ACC112 (cell line): ENCODE measurements around the gene PXMP4.
A peak's percentile ranks its signal among the peaks of the same experiment; 100 is the strongest.

Source experiments
- H2AFZ ChIP-seq: fragments of 200-600 bp; sonication (generic); one replicate; pipeline ENCODE4 v1.6.0; 2017; ENCODE audit warnings: antibody characterized with exemption, low read length; ENCODE audit not compliant: unreplicated experiment
- H3K27ac ChIP-seq: fragments of 200-600 bp; sonication (generic); 2 replicates; pipeline ENCODE4 v1.5.1; 2014; ENCODE audit warnings: low read depth, mild to moderate bottlenecking, antibody characterized with exemption, low read length, moderate library complexity
- H3K27me3 ChIP-seq: fragments of 200-600 bp; sonication (generic); 2 replicates; pipeline ENCODE4 v1.6.1; 2014; ENCODE audit warnings: mild to moderate bottlenecking, antibody characterized with exemption, low read length, moderate library complexity, mixed read lengths; ENCODE audit not compliant: insufficient read depth
- H3K36me3 ChIP-seq: fragments of 200-600 bp; sonication (generic); 2 replicates; pipeline ENCODE4 v1.6.1; 2016; ENCODE audit warnings: mild to moderate bottlenecking, antibody characterized with exemption, low read length, moderate library complexity, mixed read lengths; ENCODE audit not compliant: insufficient read depth
- H3K4me1 ChIP-seq: fragments of 200-600 bp; sonication (generic); one replicate; pipeline ENCODE4 v1.6.1; 2016; ENCODE audit warnings: low read length, mixed read lengths; ENCODE audit not compliant: insufficient read depth, unreplicated experiment, control insufficient read depth
- H3K4me3 ChIP-seq: fragments of 200-600 bp; sonication (generic); 2 replicates; pipeline ENCODE4 v1.5.1; 2014; ENCODE audit warnings: mild to moderate bottlenecking, low read depth, low read length
- H3K79me2 ChIP-seq: fragments of 200-600 bp; sonication (generic); one replicate; pipeline ENCODE4 v1.6.0; 2016; ENCODE audit warnings: low read length; ENCODE audit not compliant: control insufficient read depth, unreplicated experiment, insufficient read depth

Gene PXMP4

DNA sequence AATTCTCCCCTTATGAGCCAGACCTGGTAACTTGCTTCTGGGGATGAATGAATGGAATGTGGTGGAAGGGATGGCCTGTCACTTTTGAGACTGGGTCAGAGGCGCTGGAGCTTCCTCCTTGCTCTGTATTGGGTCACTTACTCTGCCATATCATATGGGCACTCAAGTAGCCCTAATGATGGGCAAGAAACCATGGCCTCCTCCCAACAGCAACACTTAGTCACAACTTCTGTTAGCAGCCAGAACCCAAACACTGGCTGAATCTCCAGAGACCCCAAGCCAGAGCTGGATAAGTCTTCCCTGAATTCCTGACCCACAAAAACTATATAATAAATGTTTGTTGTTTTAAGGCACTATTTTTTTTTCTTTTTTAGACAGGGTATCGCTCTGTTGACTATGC is 39.4 kb downstream of the PXMP4 start:
- Histone ChIP-seq H3K4me1 (peaks cover 36% of the 10 kb centered on the region), H2AFZ (no peak overlapping the region), H3K27ac (no peak overlapping the region), H3K79me2 (peaks cover 30% of the 10 kb centered on the region), H3K4me3 (no peak overlapping the region), H3K36me3 (0 out of 2 replicates have a peak, but pooled peaks cover 8% of the 10 kb centered on the region), H3K27me3 (no peaks in the 10 kb centered on the region)

DNA sequence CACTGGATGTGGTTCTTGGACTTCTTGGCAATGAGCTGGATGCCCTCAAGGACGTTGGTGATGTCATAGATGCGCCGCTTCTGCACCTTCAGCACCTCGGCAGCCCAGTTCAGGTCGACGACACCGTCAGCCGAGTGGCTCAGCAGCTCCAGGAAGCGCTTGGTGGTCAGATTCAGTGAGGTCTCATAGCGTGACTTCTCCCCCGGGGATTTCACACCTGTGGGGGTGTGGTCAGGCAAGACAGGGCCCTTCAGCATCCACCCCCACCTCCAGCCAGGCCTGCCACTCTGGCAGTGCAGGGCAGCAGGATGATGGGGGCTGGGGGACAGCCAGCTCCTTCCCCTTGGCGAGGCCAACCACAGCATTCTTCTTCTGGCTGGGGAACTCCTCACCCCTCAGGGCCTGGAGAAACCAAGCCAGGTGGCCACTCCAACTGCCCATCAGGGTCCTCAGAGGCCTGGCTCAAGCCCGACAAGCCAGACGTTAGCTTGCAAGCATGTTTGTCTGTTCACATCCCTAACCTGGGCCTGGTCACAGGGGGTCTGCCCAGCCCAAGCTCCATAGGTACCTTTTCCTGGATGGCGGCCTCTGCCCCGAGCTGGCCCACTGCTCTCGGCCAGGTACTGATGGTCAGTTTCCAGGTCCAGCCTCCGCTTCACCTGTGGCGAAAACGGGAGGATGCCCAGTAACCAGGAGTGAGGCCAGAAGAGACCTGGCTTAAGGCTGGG is 40.2 kb downstream of the PXMP4 start:
- Histone ChIP-seq H3K27ac (no peak overlapping the region), H3K36me3 (0 out of 2 replicates have a peak, but pooled peaks cover 8% of the 10 kb centered on the region), H2AFZ (no peak overlapping the region), H3K4me1 (peaks cover 38% of the 10 kb centered on the region), H3K27me3 (no peaks in the 10 kb centered on the region), H3K79me2 (peaks cover 23% of the 10 kb centered on the region), H3K4me3 (no peak overlapping the region)

DNA sequence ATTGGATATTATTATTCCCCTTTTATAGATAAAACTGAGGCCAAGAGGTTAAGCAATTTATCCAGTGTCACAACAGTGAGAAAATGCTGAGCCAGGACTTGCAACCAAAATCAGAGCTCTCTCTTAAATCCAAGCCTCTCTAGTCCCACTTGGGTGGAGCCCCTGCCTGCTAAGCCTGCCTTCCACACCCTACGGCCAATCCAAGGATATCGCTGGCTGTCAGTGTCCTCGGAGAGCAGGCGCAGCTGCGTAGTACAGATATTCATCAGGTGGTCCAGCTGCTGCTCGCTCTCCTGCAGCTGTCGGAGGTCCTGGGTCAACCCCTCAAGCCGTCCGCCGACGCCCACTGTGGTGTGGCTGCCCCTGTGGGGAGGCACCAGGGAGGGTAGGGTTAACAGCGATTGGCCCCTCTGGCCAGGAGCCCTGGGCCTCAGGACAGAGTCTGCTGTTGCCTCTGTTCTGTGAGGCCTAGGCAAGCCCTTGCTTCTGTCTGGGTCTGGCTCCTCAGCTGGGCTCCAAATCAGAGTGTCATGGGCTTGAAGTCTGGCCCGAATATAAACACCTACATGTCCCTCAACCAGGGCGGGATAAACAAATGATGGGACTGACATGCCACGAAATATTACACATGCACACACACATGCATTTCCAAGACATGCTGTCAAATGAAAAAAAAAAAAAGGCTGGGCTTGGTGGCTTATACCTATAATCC is 42.0 kb downstream of the PXMP4 start:
- peaks cover 18% of the 10 kb centered on the region for H3K79me2 ChIP-seq
- peaks cover 33% of the 10 kb centered on the region for H3K4me1 ChIP-seq
- H2AFZ ChIP-seq, result no peak overlapping the region
- no peak overlapping the region for H3K4me3 ChIP-seq
- H3K36me3 ChIP-seq, result 0 out of 2 replicates have a peak, but pooled peaks cover 8% of the 10 kb centered on the region
- no peak overlapping the region for H3K27ac ChIP-seq
- no peaks in the 10 kb centered on the region for H3K27me3 ChIP-seq

GRCh38 chr20:33676652-33677645 is 43.2 kb downstream of the PXMP4 start:
- no peak overlapping the region for H3K27ac ChIP-seq
- peaks cover 18% of the 10 kb centered on the region for H3K79me2 ChIP-seq
- H2AFZ ChIP-seq, result no peak overlapping the region
- H3K27me3 ChIP-seq, result no peaks in the 10 kb centered on the region
- no peak overlapping the region for H3K4me3 ChIP-seq
- peaks cover 36% of the 10 kb centered on the region for H3K4me1 ChIP-seq
- H3K36me3 ChIP-seq, result 0 out of 2 replicates have a peak, but pooled peaks cover 8% of the 10 kb centered on the region

DNA sequence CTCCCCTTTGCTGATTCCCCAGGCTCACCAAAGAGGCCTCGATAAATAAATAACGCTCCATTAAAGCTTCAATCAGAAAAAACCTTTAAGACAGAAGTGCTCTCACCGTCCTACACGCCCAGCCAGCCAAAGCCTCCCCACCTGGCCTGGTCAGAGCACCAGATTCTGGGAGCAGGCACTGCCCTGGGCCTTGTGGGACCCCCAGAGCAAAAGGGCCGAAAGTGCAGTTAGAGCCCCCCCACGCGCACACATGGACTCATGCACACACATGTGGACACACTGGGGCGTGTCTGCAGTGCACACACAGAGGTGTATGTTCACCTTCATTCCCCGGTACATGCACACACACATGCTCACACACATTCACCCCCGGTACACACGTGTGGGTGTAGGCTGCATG is 44.0 kb downstream of the PXMP4 start:
- H3K4me3 ChIP-seq, result no peak overlapping the region
- no peak overlapping the region for H3K27ac ChIP-seq
- H3K4me1 ChIP-seq, result peaks cover 32% of the 10 kb centered on the region
- H2AFZ ChIP-seq, result no peak overlapping the region
- no peaks in the 10 kb centered on the region for H3K27me3 ChIP-seq
- 0 out of 2 replicates have a peak, but pooled peaks cover 8% of the 10 kb centered on the region for H3K36me3 ChIP-seq
- peaks cover 13% of the 10 kb centered on the region for H3K79me2 ChIP-seq

DNA sequence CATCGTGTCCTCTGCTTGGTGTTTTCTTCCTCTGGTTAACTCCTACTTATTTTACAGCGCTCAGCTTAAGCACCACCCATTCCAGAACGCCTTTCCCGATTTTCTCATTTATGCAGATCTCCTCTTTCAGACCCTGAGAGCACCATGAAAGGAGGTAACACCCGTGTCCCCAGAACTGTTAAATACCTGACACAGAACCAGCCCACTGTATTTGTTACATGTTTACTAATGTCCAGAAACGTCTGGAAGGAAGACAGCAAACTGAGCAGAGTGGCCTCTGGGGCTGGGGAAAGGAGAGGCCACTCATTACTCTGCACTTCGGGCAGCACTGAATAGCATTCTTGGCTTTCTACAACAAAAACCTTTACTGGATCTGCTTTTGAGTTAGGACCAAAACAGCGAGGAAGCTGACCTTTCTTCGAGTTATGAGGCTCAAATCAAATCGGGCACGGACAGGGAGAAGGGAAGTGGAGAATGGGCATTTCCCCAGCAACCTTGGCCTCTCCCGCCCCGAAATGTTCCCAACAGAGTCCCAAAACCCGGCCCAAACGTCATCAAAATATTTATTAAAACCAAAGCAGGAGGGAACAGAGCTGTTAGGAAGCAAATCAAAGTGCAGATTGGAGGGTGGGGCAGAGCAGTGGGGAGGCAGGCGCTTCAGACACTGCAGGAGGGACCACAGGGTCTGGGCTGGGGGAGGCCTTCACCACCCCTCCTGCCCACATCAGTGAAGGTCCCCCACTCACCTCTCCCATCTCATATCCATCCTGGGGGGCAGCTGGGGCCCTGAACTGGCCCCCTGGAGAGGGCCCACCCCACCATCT is 44.8 kb downstream of the PXMP4 start:
- Histone ChIP-seq H3K4me3 (peak overlapping the region; percentile 88), H3K4me1 (peaks cover 25% of the 10 kb centered on the region), H3K36me3 (0 out of 2 replicates have a peak, but pooled peaks cover 8% of the 10 kb centered on the region), H3K27me3 (no peaks in the 10 kb centered on the region), H3K27ac (peak overlapping the region; percentile 44), H2AFZ (no peak overlapping the region), H3K79me2 (peaks cover 13% of the 10 kb centered on the region)

DNA sequence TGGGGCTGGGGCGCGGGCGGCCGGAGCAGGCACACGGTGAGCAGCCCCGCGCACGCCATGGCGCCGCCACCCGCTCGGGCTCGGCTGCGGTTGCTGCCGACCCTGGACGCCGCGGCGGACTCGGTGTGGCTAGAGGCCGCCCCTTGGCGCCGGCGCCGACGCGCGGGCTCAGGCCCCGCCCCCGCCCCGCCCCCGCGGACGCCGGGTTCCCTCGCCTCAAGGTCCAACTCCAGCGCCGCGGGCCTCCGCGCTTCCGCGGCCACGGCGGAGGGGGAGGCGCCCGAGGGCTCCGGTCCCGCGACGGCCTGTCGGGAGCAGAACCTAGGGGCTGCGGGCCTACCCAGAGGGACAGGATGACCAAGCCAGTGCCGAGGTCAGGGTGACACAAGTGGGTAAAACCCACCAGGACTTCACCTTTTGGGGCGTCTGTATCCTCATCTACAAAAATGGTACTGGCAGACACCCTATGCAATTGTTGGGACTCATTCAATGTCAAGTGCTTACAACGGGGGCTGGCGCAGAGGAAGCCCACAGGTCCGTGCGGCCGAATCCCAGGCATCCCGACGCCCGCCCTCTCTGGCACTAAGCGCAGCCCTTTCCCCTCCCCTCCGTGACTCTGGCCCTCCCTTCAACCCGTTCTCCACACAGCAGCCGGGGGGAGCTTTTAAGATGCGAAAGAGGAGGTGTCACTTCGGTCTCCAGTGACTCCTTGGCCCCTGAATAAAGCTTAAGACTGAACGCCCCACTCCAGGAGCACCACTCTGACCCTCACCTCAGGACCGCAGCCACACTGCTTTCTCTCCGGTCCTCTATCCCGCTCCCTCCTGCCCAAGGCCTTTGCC is 45.6 kb downstream of the PXMP4 start, which contains the start of gene NECAB3:
Gene NECAB3 (minus strand): TSS at position 135 of the 842 bp plus-strand sequence. CDS start 76 bp downstream, at position 59.
- peak within 1 kb of the TSS; percentile 88 for H3K4me3 ChIP-seq
- peaks cover 22% of the 10 kb centered on the region for H3K4me1 ChIP-seq
- peak within 1 kb of the TSS; percentile 97 for H2AFZ ChIP-seq
- H3K36me3 ChIP-seq, result 0 out of 2 replicates have a peak, but pooled peaks cover 8% of the 10 kb centered on the region
- H3K27me3 ChIP-seq, result no peaks in the 10 kb centered on the region
- H3K79me2 ChIP-seq, result peaks cover 13% of the 10 kb centered on the region
- H3K27ac ChIP-seq, result peak within 1 kb of the TSS; percentile 44

GRCh38 chr20:33673410-33674293 is 46.5 kb downstream of the PXMP4 start:
- peaks cover 22% of the 10 kb centered on the region for H3K4me1 ChIP-seq
- H3K27me3 ChIP-seq, result no peaks in the 10 kb centered on the region
- 0 out of 2 replicates have a peak, but pooled peaks cover 8% of the 10 kb centered on the region for H3K36me3 ChIP-seq
- H2AFZ ChIP-seq, result no peak overlapping the region
- H3K4me3 ChIP-seq, result peak overlapping the region; percentile 88
- peaks cover 13% of the 10 kb centered on the region for H3K79me2 ChIP-seq
- 0 out of 2 replicates have a peak overlapping the region, but pooled peaks have one; percentile 2 for H3K27ac ChIP-seq
